Activated CD4-positive, alpha-beta memory T cell treated with anti-CD3 and anti-CD28 coated beads for 36 hours (primary cell): ENCODE measurements around the gene FCGR3A. TPM values are rescaled to one million over a fixed set of nuclear protein-coding genes. Genes with fewer than 3 reads are reported as not detected.

Source experiments
- CTCF ChIA-PET: fragments of 350-600 bp; sonication (Branson Sonifier 250); formaldehyde crosslinking; loops from one replicate; lab custom pipeline; 2021; ENCODE audit warnings: antibody characterized with exemption, inconsistent platforms; lab: Charles Lee
- POLR2A ChIA-PET: fragments of 350-600 bp; sonication (Branson Sonifier 250); formaldehyde crosslinking; loops from one replicate; lab custom pipeline; 2021; ENCODE audit warnings: antibody characterized with exemption; lab: Charles Lee
- DNase-seq: peaks from one replicate; pipeline ENCODE4 v3.0.0-alpha.2; 2020
- H3K27ac Mint-ChIP-seq: one replicate; pipeline ENCODE4 v1.8.0; 2021; ENCODE audit warnings: mixed read lengths
- H3K27me3 Mint-ChIP-seq: one replicate; pipeline ENCODE4 v1.8.0; 2021; ENCODE audit warnings: mixed read lengths
- H3K36me3 Mint-ChIP-seq: one replicate; pipeline ENCODE4 v1.8.0; 2021; ENCODE audit warnings: mixed read lengths
- H3K4me1 Mint-ChIP-seq: one replicate; pipeline ENCODE4 v1.8.0; 2021; ENCODE audit warnings: low read depth, mixed read lengths
- H3K4me3 Mint-ChIP-seq: one replicate; pipeline ENCODE4 v1.8.0; 2021; ENCODE audit warnings: mild to moderate bottlenecking, mixed read lengths
- H3K9me3 Mint-ChIP-seq: one replicate; pipeline ENCODE4 v1.8.0; 2021; ENCODE audit warnings: mixed read lengths
- intact Hi-C: fragments of 100-400 bp; cut with micrococcal nuclease; formaldehyde crosslinking; loops from one replicate; pipeline ENCODE4 v1.15.1; 2023
- total RNA-seq, 2 experiments: library from RNA; stranded (reverse); gene quantifications; one replicate each; pipeline ENCODE4 v1.2.3, GENCODE V29; 2021

FCGR3A gene
- total RNA-seq, 2 experiments from 2014 or later, result not detected

GRCh38 chr1:161503394-161503748 lies 46.2 kb downstream of the FCGR3A start:
- ChIA-PET POLR2A (no interaction called here), CTCF (no interaction called here)
- H3K9me3 Mint-ChIP-seq, result no peaks in the 10 kb centered on the region
- peaks cover 6% of the 10 kb centered on the region for H3K27me3 Mint-ChIP-seq
- H3K36me3 Mint-ChIP-seq, result no peaks in the 10 kb centered on the region
- DNase-seq, result no peak
- H3K27ac Mint-ChIP-seq, result no peak overlapping the region
- peaks cover 17% of the 10 kb centered on the region for H3K4me1 Mint-ChIP-seq
- intact Hi-C loops, result no loop called here
- H3K4me3 Mint-ChIP-seq, result no peak overlapping the region

- POLR2A ChIA-PET, result no interaction called here
- H3K36me3 Mint-ChIP-seq, result no peaks in the 10 kb centered on the region
- peaks cover 6% of the 10 kb centered on the region for H3K27me3 Mint-ChIP-seq
- H3K27ac Mint-ChIP-seq, result no peak overlapping the region
- no peak for DNase-seq
- peaks cover 17% of the 10 kb centered on the region for H3K4me1 Mint-ChIP-seq
- H3K4me3 Mint-ChIP-seq, result no peak overlapping the region
- H3K9me3 Mint-ChIP-seq, result no peaks in the 10 kb centered on the region
- CTCF ChIA-PET, result interaction anchor here (1.9 kb wide), 1 partner anchor 15 kb away, joined by 7 read pairs; no protein-coding TSS in a partner anchor
- intact Hi-C loops, result no loop called here
Measured at GRCh38 chr1:161502641-161503393, 46.8 kb downstream of the FCGR3A start.

- Mint-ChIP-seq H3K4me3 (no peak overlapping the region), H3K27me3 (peaks cover 7% of the 10 kb centered on the region), H3K4me1 (peaks cover 17% of the 10 kb centered on the region), H3K36me3 (no peaks in the 10 kb centered on the region), H3K9me3 (no peaks in the 10 kb centered on the region), H3K27ac (no peak overlapping the region)
- ChIA-PET POLR2A (no interaction called here), CTCF (interaction anchor here (1.9 kb wide), 1 partner anchor 14 kb away, joined by 7 read pairs; no protein-coding TSS in a partner anchor)
- intact Hi-C loops, result no loop called here
- DNase-seq, result no peak
Measured at GRCh38 chr1:161502181-161502580, 47.4 kb downstream of the FCGR3A start.

GRCh38 chr1:161501234-161501633 lies 48.4 kb downstream of the FCGR3A start:
- Mint-ChIP-seq H3K4me3 (no peak overlapping the region), H3K4me1 (peaks cover 8% of the 10 kb centered on the region), H3K36me3 (no peaks in the 10 kb centered on the region), H3K9me3 (no peaks in the 10 kb centered on the region), H3K27ac (no peak overlapping the region), H3K27me3 (peaks cover 5% of the 10 kb centered on the region)
- intact Hi-C loops, result no loop called here
- ChIA-PET POLR2A (no interaction called here), CTCF (interaction anchor here (1.9 kb wide), 1 partner anchor 13 kb away, joined by 7 read pairs; no protein-coding TSS in a partner anchor)
- DNase-seq, result no peak

- intact Hi-C loops, result no loop called here
- H3K9me3 Mint-ChIP-seq, result no peaks in the 10 kb centered on the region
- H3K27me3 Mint-ChIP-seq, result peaks cover 4% of the 10 kb centered on the region
- H3K27ac Mint-ChIP-seq, result no peak overlapping the region
- DNase-seq, result no peak
- ChIA-PET CTCF (no interaction called here), POLR2A (no interaction called here)
- H3K4me3 Mint-ChIP-seq, result no peak overlapping the region
- H3K36me3 Mint-ChIP-seq, result no peaks in the 10 kb centered on the region
- peaks cover 7% of the 10 kb centered on the region for H3K4me1 Mint-ChIP-seq
Measured at GRCh38 chr1:161499099-161500039, 50.2 kb downstream of the FCGR3A start.

DNA sequence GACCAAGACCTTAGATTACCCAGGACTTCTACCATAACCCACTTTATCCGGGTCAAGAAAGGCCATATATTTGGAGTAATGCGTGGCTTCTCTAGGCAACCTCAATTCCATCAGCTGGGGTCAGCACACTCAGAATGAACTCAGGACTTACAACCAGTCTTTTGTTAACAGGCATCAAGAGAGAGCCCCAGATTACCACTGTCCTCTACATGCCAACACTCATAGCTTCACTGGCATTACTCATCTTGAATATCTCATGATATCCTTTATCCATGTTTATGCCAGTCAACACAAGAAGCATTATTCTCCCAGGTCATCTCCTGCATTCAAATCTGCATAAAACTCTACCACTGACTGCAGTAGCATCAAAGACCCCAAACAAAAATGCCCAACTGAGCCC lies 51.0 kb downstream of the FCGR3A start:
- POLR2A ChIA-PET, result no interaction called here
- Mint-ChIP-seq H3K4me1 (peaks cover 7% of the 10 kb centered on the region), H3K9me3 (no peaks in the 10 kb centered on the region), H3K4me3 (no peak overlapping the region), H3K27me3 (peaks cover 7% of the 10 kb centered on the region), H3K36me3 (no peaks in the 10 kb centered on the region), H3K27ac (no peak overlapping the region)
- CTCF ChIA-PET, result interaction anchor here (2.0 kb wide), 1 partner anchor 11 kb away, joined by 12 read pairs; no protein-coding TSS in a partner anchor
- intact Hi-C loops, result no loop called here
- no peak for DNase-seq

DNA sequence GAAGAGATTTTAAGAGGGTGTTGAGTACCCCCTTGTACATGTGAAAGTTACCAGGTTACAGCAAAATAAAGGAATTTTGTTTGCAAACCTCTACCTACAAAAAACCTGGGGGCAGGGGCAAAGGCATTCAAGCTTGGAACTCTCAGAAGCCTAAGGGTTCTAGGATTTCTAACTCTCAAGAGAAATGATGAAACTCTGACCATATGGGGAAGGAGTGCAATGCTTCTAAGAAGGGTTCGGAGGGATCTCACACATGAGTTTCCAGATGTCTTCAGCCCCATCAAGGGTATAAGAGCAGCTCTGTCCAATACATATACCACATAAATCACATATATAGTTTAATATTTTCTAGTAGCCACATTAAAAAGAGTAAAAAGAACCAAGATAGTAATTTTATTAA lies 51.7 kb downstream of the FCGR3A start:
- Mint-ChIP-seq H3K27ac (no peak overlapping the region), H3K4me3 (no peak overlapping the region), H3K4me1 (peaks cover 7% of the 10 kb centered on the region), H3K9me3 (no peaks in the 10 kb centered on the region), H3K36me3 (no peaks in the 10 kb centered on the region), H3K27me3 (peaks cover 7% of the 10 kb centered on the region)
- POLR2A ChIA-PET, result no interaction called here
- DNase-seq, result no peak
- intact Hi-C loops, result no loop called here
- CTCF ChIA-PET, result interaction anchor here (2.0 kb wide), 1 partner anchor 11 kb away, joined by 12 read pairs; no protein-coding TSS in a partner anchor

GRCh38 chr1:161495490-161495889 lies 54.1 kb downstream of the FCGR3A start:
- H3K9me3 Mint-ChIP-seq, result no peaks in the 10 kb centered on the region
- DNase-seq, result no peak
- intact Hi-C loops, result no loop called here
- H3K4me3 Mint-ChIP-seq, result no peak overlapping the region
- ChIA-PET CTCF (interaction anchor here (1.2 kb wide), 1 partner anchor 8 kb away, joined by 6 read pairs; no protein-coding TSS in a partner anchor), POLR2A (no interaction called here)
- H3K36me3 Mint-ChIP-seq, result no peaks in the 10 kb centered on the region
- no peak overlapping the region for H3K27ac Mint-ChIP-seq
- H3K4me1 Mint-ChIP-seq, result peaks cover 24% of the 10 kb centered on the region
- peaks cover 24% of the 10 kb centered on the region for H3K27me3 Mint-ChIP-seq

GRCh38 chr1:161494091-161494735 lies 55.4 kb downstream of the FCGR3A start:
- Mint-ChIP-seq H3K9me3 (no peaks in the 10 kb centered on the region), H3K4me1 (peaks cover 18% of the 10 kb centered on the region), H3K4me3 (no peak overlapping the region), H3K36me3 (no peaks in the 10 kb centered on the region), H3K27me3 (peaks cover 32% of the 10 kb centered on the region), H3K27ac (no peak overlapping the region)
- DNase-seq, result no peak
- ChIA-PET POLR2A (no interaction called here), CTCF (no interaction called here)
- intact Hi-C loops, result no loop called here

GRCh38 chr1:161492827-161493226 lies 56.8 kb downstream of the FCGR3A start:
- intact Hi-C loops, result no loop called here
- Mint-ChIP-seq H3K27ac (no peak overlapping the region), H3K27me3 (peaks cover 37% of the 10 kb centered on the region), H3K4me3 (no peak overlapping the region), H3K9me3 (no peaks in the 10 kb centered on the region), H3K4me1 (peaks cover 17% of the 10 kb centered on the region), H3K36me3 (no peaks in the 10 kb centered on the region)
- DNase-seq, result no peak
- ChIA-PET POLR2A (no interaction called here), CTCF (no interaction called here)
